Measurements from ENCODE around the gene PCSK1N. TPM values are rescaled to one million over a fixed set of nuclear protein-coding genes. Genes with fewer than 3 reads are reported as not detected.

PCSK1N gene
- total and polyA plus RNA-seq, 9 of the 15 experiments (the other 6 are each of a cell fraction or from before 2014, with no cell fraction given), result 0.07 to 0.55 (median 0.54) TPM; not detected in 6

- TF ChIP-seq ETV1 (tag; conservative IDR thresholded peaks at IDR 0.05; ENCODE audit: low read depth) (no peak), SNIP1 (IDR thresholded peaks at IDR 0.05; ENCODE audit: low read depth) (no peak), PHTF2 (CRISPR knock-in tag; IDR thresholded peaks at IDR 0.05) (no peak), ZNF124 (CRISPR knock-in tag; IDR thresholded peaks at IDR 0.05) (no peak), YBX1 (IDR thresholded peaks at IDR 0.05) (no peak), HDAC8 (tag; IDR thresholded peaks at IDR 0.05) (no peak), SMARCA4 (IDR thresholded peaks at IDR 0.05) (peak; percentile 60; the same call in 1 of the 2 replicates), ZBTB49 (CRISPR knock-in tag; IDR thresholded peaks at IDR 0.05; ENCODE audit: borderline replicate concordance) (no peak), HES1 (IDR thresholded peaks at IDR 0.05; ENCODE audit: low read depth) (no peak), HSF4 (CRISPR knock-in tag; IDR thresholded peaks at IDR 0.05; ENCODE audit: borderline replicate concordance) (no peak), ZNF318 (IDR thresholded peaks at IDR 0.05; ENCODE audit: borderline replicate concordance in 1 of 2, low read depth in 1 of 2) (no peak), ZFP1 (CRISPR knock-in tag; IDR thresholded peaks at IDR 0.05) (no peak), SP1 (CRISPR knock-in tag; IDR thresholded peaks at IDR 0.05) (no peak), ZNF766 (CRISPR knock-in tag; conservative IDR thresholded peaks at IDR 0.05) (peak; percentile 45; the same call in 1 of the 2 replicates), NR2C1 (IDR thresholded peaks at IDR 0.05) (no peak), NR2C1 (tag; IDR thresholded peaks at IDR 0.05) (peak; percentile 62)
Observed at GRCh38 chrX:48794911-48795515, 40.4 kb downstream of the PCSK1N start (continued).

Data from K562 (cell line).